Urothelium cell line (cell line): ENCODE results near the gene DUOXA2.
A peak's percentile ranks its signal among the peaks of the same experiment; 100 is the strongest.

ENCODE experiments used
- DNase-seq: peaks from one replicate; pipeline ENCODE4 v3.0.0; 2011; ENCODE audit warnings: low spot score, mixed read lengths
- FAIRE-seq: peaks from 2 replicates; lab custom pipeline; 2011; peaks lifted over from hg19 to GRCh38; lab: Jason Lieb, UNC

DUOXA2 gene

DNA sequence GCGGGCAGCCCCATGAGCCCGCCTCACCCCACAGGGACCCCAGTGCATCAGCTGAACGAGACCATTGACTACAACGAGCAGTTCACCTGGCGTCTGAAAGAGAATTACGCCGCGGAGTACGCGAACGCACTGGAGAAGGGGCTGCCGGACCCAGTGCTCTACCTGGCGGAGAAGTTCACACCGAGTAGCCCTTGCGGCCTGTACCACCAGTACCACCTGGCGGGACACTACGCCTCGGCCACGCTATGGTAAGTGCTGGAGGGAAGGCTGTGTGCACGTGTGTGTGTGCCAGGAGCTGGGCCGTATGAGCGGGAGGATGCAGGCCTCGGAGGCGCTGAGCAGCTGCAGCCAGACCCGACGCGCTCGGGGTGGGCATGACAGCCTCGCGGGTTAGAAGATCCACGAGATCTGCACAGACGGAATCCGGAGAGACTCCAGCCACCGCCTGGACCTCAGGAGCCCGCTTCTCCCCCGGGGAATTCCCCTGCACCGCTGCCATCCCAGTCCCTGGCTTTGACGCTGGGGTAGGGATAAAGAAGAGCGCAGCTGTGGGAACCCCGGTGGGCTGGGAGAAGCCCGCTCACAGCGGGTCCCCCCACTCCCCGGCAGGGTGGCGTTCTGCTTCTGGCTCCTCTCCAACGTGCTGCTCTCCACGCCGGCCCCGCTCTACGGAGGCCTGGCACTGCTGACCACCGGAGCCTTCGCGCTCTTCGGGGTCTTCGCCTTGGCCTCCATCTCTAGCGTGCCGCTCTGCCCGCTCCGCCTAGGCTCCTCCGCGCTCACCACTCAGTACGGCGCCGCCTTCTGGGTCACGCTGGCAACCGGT is 2.6 kb downstream of the DUOXA2 start:
- no peak for FAIRE-seq
- no peak for DNase-seq

DNA sequence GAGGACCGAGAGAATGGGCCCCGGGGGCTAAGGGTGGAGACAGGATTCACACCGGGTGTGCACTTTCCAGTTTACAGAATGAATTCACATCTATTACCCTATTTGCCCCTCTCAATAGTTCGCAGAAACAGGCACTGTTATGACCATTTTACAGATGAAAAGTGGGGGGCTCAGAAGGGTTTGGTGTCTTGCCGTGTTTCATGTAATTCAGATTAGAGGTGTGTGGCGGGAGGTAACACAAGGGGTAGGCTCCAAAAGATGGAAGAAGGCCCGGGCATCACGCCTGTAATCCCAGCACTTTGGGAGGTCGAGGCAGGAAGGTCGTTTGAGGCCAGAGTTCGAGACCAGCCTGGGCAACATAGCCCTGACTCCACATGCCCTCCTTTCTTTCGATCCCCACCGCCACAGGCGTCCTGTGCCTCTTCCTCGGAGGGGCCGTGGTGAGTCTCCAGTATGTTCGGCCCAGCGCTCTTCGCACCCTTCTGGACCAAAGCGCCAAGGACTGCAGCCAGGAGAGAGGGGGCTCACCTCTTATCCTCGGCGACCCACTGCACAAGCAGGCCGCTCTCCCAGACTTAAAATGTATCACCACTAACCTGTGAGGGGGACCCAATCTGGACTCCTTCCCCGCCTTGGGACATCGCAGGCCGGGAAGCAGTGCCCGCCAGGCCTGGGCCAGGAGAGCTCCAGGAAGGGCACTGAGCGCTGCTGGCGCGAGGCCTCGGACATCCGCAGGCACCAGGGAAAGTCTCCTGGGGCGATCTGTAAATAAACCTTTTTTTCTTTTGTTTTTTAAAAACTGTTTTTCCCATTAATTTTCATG is 3.4 kb downstream of the DUOXA2 start:
- FAIRE-seq (no peak), DNase-seq (no peak)

DNA sequence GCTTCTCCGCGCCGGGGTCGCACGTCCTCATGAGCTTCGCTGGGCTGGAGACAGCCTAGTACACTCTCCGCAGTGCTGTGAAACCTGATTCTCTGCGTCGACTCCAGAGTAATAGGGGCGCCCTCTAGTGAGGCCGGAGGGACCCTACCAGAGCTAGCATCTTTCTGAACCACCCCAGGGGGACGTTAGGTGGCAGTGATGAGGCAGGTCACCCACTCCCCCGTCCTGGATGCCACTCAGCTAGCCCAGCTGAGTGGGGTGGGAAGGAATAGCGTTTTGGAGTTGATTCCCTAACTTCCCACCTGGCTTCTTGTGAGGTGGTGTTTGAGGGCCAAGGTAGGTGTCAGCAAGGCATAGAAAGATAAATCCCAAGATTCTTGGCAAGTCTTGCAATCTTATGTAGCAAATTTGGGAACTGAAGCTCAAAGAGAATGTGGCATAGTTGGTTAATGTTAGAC is 4.0 kb downstream of the DUOXA2 start:
- DNase-seq (peak; percentile 91), FAIRE-seq (peak; percentile 61)

DNA sequence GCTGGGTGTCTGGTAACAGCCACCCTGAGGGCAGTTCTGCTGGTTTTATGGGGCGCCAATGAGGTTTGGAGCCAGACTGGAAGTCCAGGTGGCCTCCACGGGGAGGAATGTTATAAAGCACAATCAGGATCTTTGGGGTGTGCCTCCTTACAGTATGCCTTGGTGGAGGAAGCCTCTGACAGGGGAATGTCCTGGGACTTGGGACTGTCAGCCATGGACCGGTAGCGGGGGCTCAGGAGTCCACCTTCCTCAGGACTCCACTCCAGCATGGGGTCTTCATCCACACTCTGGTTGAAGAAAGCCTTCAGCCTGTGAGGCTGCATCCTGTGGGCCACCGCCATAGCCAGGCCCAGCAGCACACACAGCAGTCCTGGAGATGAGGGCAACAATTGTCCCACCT is 4.9 kb downstream of the DUOXA2 start:
- no peak for DNase-seq
- no peak for FAIRE-seq

DNA sequence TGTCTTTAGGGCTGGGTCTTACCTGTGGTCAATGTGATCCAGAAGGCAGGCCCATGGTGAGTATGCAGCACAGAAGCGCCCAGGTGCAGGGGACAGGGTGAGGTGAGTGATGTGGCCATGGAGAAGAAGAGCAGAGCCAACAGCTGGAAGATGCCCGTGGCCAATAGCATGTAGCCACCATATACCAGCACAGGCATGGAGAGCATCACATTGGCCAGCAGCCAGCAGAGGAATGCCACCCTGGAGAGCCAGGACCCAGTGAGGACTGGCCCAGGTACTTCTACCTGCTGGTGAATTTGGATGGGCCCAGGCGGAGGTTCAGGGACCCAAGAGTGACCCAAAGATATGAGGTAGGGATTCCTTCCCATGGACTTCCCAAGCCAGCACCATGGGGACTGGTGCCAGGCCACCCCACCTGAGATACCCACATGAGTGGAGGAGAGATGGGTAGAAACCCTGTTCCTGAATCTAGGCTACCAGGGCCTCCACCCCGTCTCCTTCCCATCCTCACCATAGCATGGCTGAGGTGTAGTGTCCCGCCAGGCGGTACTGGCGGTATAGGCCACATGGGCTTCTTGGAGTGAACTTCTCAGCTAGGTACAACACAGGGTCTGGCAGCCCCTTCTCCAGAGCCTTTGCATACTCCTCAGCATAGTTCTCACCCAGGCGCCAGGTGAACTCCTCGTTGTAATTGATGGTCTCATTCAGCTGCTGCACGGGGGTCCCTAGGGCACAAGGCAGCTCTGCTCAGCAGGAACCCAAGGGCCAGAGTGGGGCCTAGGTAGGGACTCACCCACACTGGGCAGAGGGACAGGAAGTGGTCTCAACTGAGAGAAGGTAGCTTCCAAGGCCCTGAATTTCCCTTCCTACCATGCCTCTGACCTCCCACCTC is 6.2 kb downstream of the DUOXA2 start:
- no peak for DNase-seq
- FAIRE-seq: no peak

DNA sequence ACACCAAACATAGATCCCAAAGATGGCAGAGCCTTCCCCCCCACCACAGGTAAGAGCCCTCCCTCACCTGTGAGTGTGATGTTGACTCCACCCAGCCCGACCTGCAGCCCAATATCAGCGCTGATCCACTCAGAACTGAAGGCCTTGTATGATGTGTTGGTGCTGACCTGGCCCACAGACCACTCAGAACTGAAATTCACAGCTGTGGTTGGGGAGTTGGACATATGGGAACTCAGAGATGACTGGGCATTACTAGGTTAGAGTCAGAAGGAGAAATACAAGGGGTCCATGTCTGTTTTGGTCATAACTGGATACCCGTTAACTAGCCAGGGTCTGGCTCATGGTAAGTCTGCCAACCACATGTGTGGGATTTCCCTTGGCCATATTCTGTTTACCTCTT is 6.9 kb downstream of the DUOXA2 start:
- DNase-seq (no peak), FAIRE-seq (no peak)

DNA sequence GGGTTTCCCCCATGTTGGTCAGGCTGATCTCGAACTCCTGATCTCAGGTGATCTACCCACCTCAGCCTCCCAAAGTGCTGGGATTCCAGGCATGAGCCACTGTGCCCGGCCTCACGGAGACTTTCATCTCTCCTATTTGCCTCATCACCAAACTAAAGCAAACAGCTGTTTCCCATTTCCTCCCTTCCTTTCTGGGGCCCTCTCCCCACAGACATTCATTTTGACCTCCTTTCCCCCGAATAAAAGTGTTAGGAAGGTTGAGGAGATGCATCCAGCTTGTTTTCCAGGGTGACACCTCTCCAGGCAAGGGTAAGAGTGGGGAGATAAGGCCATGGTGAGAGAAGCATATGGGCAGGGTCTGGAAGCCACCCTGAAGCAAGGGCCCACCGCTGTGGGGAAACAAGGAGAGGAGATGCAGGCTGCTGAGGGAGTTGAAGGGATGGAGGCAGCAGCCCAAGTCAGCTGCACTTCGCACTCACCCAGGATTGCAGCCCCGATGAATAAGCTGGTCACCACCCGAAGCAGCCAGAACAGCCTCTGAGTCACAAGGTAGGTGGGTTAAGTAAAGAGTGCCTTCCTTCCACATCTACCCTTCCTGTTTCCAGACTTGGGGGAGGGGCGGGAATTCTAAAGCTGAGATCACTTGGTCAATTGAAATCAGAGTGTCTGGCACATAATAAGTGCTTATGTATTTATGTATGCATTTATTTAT is 7.7 kb downstream of the DUOXA2 start:
- DNase-seq (peak; percentile 87), FAIRE-seq (no peak)

DNA sequence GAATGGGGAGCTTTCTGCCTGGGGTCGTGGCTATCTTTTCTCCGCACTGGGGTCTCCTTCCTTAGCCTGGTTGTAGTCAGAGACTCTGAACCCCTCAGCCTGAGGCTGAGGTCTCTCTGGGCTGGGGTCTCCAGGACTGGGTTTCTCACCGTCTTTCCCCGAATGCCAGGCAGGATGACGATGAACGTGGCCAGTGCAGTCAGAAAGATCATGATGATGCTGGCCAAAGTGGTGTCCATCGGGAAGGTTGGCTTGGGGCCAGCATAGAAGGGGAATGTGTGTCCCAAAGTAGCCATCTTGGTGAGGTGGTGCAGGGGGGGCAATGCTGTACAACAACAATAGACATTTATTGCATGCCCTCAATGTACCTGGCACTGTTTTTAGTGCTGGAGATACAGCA is 8.6 kb downstream of the DUOXA2 start:
- DNase-seq (no peak), FAIRE-seq (no peak)

DNA sequence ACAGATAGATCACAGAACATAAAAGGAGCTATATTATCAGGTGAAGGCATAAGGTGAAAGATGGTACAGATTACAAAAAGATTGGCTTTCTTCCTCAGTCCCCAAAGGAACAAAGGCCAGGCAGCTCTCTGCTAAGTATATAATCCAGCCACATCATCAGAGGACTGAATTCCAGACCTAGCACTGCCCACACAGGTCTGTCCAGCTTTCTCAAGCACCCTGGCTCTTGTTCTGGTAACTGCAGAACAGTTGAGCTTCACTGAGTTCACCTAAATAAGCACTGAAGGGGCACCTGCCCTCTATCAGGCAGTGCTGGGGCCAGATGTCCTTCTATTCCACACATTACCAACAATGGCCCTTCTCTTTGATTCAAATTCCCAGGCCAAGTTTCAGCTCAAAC is 9.3 kb downstream of the DUOXA2 start:
- DNase-seq: no peak
- FAIRE-seq: no peak

DNA sequence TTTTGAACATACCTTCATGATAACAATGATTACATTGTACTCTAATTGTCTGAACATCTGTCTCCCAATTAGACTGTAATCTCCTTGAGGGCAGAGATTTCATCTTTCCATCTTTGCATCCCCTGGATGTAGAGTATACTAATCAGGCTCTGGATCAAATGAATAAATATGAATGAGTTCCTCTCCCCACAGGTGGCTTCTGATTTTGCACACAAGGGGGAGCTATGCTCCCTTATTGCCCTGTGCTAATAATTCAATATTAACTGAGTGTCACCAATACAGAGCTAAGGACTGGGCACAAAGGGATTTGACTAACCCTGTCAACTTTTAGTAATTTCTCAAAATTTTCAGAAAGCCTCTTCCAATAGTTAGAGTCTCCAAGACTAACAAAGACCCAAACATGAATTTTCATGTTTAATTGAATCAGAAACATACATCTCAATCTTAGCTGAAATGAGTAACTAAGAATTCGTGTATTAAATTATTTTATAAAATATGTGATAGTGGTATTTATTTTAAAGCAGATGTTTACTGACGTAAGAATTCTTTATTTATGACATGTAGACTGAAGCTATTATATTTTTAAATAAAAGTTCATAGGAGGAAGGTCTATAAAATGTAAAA is 12.5 kb downstream of the DUOXA2 start:
- DNase-seq (no peak), FAIRE-seq (no peak)

DNA sequence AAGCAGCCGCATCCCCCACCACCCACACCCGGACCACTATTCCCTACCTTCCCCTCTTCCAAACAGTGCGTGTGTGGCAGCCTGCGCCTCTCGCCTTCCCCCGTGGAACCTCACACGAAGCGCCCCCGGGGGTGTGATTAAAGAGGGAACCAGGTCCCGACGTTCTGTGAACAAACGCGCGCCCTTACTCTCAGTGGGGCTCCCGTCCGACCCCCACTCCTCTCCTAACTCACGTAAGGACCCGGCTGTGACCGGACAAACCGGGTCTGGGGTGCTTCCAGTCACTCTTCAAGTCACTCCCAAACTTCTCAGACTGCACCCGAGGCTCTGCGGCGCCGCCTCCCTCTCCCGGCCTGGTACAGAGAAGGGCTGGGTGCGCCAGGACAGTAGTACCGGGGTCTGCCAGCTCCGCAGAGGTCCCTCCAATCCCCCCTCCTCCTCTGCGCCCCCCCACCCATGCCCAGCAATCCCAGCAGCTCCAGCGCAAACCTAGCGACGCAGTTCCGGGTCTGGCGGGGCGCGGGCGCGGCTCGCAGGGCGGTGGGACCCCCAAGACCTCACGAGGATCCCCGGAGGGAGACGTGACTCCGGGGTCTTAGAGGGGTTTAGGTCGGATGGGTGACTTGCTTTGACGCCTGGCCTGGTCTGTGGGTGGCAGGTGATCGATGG is 15.0 kb downstream of the DUOXA2 start:
- no peak for DNase-seq
- FAIRE-seq: no peak

DNA sequence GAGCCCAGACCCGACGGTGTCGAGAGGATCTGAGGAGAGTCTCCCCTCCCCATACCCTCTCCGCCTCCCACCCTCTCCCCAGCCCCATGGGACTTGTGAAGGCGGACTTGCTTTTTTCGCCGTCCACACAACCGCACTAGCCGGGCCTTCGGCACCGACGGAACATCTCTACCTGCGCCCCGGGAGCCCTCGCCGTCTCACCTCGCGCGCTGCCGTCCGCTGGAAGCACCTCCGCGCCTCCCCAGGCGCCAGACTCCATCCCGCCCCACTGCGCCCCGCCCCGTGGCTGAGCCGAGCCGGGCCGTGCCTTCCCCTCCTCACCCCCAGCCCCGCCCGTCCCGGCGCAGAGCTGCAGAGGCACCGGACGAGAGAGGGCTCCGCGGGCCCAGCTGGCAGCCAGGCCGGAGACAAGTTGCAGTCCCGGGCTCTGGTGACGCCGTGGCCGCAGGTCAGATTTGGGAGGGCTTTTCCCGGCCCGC is 15.6 kb downstream of the DUOXA2 start, which contains the start of the genes DUOX1 and DUOXA1:
DUOX1 (plus strand) TSS at position 344 of the 479 bp plus-strand sequence. CDS start 1,973 bp downstream, outside the sequence.
DUOXA1 (minus strand) TSS at position 229 of the 479 bp plus-strand sequence. CDS start 6,865 bp downstream, outside the sequence.
- DNase-seq (no peak), FAIRE-seq (no peak)

DNA sequence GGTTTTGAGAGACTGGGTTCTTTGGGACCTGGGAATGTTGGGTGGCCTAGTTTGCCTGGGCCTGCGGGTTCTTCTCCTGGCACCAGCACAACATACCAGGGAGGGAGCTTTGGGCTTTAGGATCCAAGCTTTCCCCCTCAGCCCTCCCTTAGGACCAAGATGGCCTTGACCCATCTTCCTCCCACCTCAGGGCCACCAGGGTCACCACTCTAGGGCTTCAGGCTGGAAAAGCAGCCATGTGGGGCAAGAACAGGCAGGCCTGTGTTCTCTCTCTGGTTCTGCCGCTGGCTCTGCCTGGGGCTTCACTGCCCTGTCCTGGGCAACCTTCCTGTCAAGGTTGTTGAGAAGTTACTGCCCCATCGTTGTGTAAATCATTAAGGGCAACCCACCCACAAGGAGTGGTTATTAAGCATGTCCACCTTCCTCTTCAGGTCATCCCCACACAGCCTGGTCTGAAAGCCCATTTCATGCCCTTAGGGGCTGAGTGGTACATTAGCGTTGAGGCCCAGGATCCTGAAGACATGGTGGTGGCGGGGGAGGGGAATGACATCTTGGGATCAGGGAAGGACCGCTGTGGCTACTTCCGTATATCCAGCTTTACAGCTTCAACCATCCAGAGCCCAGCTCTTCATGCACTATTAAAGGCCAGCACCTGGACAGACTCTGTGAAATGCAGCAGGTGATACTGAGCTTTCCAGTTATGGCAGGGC is 16.3 kb downstream of the DUOXA2 start:
- FAIRE-seq (no peak), DNase-seq (no peak)

DNA sequence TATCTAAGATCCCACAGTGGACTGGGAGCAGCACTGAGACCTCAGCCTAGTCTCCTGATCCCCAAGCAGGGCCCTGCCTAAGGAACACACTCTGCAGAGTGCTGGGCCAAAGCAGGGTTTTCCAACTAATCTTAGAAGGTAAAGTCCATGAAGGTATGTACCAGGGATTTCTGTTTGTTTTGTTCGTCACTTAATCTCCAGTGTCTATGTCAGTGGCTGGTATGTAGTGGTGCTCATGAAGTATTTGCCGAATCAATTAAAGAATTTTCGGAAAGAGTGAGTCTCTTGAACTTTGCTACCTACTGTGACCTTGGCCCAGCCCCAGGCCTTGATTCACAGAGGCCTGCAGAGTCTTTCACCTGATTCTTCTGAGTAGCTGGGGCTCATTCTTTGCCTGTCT is 17.4 kb downstream of the DUOXA2 start:
- FAIRE-seq (no peak), DNase-seq (no peak)

DNA sequence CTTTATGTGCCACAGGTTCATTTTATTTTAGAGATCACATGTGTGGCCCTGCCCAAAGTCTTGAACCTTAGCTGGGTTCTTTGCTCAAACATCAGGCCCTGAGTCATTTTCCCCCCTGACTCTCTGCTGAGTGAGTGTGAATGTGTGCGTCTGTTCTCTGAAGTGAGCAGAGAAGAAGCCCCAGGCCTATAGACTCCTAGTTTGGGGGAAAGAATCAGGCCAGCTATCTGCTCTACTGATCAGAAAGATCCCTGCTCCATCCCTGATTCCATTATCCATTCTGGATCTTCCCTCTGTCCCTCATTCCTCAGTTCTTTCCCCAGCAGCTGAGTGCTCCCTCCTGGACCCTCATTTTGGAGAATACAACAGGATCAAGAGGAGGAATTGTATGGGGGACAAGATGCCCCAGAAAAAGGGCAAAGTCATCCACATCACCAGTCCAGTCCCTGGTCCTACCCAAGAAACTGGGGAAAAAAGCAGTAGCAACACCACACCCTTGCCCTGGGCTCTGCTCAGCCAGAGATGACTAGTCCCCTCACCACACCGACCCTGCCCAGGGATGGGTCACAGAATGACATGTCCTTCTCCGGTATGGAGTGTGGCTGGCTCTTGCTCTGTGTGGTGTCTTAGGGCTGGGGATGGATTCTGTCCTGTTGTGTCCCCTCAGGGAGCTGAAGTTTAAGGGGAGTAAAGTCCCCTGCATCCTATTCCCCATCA is 18.9 kb downstream of the DUOXA2 start:
- DNase-seq (no peak), FAIRE-seq (no peak)

DNA sequence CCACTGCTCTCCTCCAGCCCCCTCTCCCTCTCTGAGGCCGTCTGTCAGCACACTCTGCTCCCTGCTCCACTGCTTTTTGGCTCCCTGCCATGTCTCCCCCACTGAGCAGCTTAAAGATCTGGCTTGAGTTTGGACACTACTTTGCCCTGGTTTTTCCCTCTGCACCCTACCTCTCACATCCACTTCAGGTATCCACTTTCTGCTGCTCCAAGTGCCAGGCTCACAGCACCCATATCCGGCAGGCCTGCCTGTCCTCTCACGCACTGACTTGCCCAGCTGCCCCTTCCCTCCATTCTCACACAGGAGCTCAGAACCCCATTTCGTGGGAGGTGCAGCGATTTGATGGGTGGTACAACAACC is 19.4 kb downstream of the DUOXA2 start:
- FAIRE-seq: no peak
- no peak for DNase-seq

DNA sequence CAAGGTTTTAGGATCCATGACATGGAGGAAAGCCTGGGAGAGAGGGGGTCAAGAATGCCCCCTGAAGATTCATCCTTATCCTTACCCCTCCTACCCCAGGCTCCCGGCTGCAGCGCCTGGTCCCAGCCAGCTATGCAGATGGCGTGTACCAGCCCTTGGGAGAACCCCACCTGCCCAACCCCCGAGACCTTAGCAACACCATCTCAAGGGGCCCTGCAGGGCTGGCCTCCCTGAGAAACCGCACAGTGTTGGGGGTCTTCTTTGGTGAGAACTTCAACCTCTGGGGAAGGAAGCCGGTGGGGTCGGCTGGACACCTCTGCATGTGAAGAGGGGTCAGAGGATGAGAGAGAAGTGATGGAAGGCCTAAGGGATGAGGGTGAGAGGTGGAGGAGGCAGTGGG is 19.9 kb downstream of the DUOXA2 start:
- DNase-seq (no peak), FAIRE-seq (no peak)
